Measurements from ENCODE around the gene TFCP2.

Gene TFCP2

DNA sequence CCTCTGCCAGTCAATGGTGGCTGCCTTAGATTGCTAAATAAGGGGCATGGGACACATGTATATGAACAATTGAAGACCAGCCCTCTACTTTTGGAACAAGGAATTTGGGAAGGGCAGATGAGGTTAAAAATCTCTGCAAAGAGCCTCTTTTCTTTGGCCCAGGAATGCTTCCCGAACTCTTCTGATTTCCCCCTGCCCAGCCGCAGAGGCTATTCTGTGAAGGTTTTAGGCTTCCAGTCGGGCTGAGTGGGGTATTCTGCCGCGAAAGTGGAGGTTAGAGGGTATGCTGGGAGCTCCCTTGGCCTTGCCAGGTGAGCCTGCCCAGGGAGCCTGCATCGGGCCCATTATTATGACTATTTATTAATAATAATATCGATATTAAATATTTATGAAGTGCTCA lies 43.7 kb upstream of the TFCP2 start:
- H3K4ac ChIP-seq (ENCODE audit: low read length) = no peak overlapping the region
- peaks cover 8 to 9% of the 10 kb centered on the region in 2 donors for H3K4me1 ChIP-seq (ENCODE audit: control insufficient read depth in 2 of 2, insufficient read depth in 1 of 2, low read depth in 1 of 2, low read length in 2 of 2)
- no peak overlapping the region for H4K8ac ChIP-seq (ENCODE audit: low read depth, low read length)
- H3K4me3 ChIP-seq (ENCODE audit: low read length in 2 of 2) = peak overlapping the region in 1 of 2 donors; percentile 57
- H3K9ac ChIP-seq (ENCODE audit: low read depth, low read length, poor library complexity) = no peak overlapping the region
- no CpG with 5 or more reads among the region's 7 CpGs for WGBS, 2 donors (ENCODE audit: extremely low coverage in 2 of 2, insufficient read length in 2 of 2, insufficient replicate concordance in 1 of 2)
- no peak overlapping the region for H2BK15ac ChIP-seq (ENCODE audit: low read length)
- H2AFZ ChIP-seq (ENCODE audit: low read length) = peak overlapping the region; percentile 96
- no peak for DNase-seq (ENCODE audit: low spot score)
- H3K27ac ChIP-seq (replicated peaks; ENCODE audit: low read length) = no peak overlapping the region
- no peaks in the 10 kb centered on the region for H3K36me3 ChIP-seq (replicated peaks in 1 of 2; ENCODE audit: control insufficient read depth in 2 of 2, insufficient read depth in 2 of 2, low read length in 2 of 2)
- no peak overlapping the region for H2AK5ac ChIP-seq (ENCODE audit: low read depth, low read length)
- H3K4me2 ChIP-seq (ENCODE audit: insufficient read depth, low read length, poor library complexity, severe bottlenecking) = no peak overlapping the region
- no peak overlapping the region for H3K18ac ChIP-seq (ENCODE audit: low read length)
- no peak overlapping the region for H2BK12ac ChIP-seq (ENCODE audit: low read length)
- H2BK5ac ChIP-seq (ENCODE audit: low read length) = no peak overlapping the region
- H3K79me1 ChIP-seq (ENCODE audit: low read depth, low read length) = no peaks in the 10 kb centered on the region
- H3K14ac ChIP-seq (ENCODE audit: low read length) = no peak overlapping the region
- H3K27me3 ChIP-seq (ENCODE audit: control insufficient read depth in 3 of 3, insufficient read depth in 3 of 3, low read depth in 1 of 3, low read length in 3 of 3) = peaks cover 0 to 7% (median 0%) of the 10 kb centered on the region in 3 experiments
- H2BK120ac ChIP-seq (ENCODE audit: low read depth, low read length) = no peak overlapping the region
- H4K91ac ChIP-seq (ENCODE audit: low read depth, low read length, poor library complexity) = no peak overlapping the region
- no peaks in the 10 kb centered on the region for H3K9me3 ChIP-seq (replicated peaks in 1 of 2; ENCODE audit: control insufficient read depth in 2 of 2, insufficient read depth in 1 of 2, low read depth in 1 of 2, low read length in 2 of 2)
- no peak overlapping the region for H3K23ac ChIP-seq (ENCODE audit: low read depth, low read length, poor library complexity)

DNA sequence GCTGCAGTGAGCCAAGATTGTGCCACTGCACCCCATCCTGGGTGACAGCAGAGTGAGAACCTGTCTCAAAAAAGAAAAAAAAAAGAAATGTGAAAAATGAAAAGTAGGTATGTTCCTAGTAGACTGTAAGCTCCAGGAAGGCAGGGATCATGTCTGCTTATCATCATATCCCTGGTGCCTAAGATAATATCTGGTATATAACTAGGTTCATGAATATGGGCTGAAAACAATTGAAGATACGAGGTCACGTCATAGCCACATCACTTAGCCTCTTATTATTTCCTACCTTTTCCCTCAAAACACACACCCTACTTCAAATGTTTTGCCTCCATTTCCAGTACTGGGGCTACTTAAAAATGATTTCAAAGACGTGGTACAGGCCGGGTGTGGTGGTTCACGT lies 42.0 kb upstream of the TFCP2 start:
- Histone ChIP-seq H2BK120ac (ENCODE audit: low read depth, low read length) (no peak overlapping the region), H3K23ac (ENCODE audit: low read depth, low read length, poor library complexity) (no peak overlapping the region), H3K27ac (replicated peaks; ENCODE audit: low read length) (no peak overlapping the region), H2BK15ac (ENCODE audit: low read length) (no peak overlapping the region), H3K14ac (ENCODE audit: low read length) (no peak overlapping the region), H3K9ac (ENCODE audit: low read depth, low read length, poor library complexity) (no peak overlapping the region), H2BK5ac (ENCODE audit: low read length) (no peak overlapping the region), H2AFZ (ENCODE audit: low read length) (no peak overlapping the region), H4K8ac (ENCODE audit: low read depth, low read length) (no peak overlapping the region), H2BK12ac (ENCODE audit: low read length) (no peak overlapping the region), H3K4me2 (ENCODE audit: insufficient read depth, low read length, poor library complexity, severe bottlenecking) (no peak overlapping the region), H4K91ac (ENCODE audit: low read depth, low read length, poor library complexity) (no peak overlapping the region), H3K18ac (ENCODE audit: low read length) (no peak overlapping the region), H3K9me3 (replicated peaks in 1 of 2; ENCODE audit: control insufficient read depth in 2 of 2, insufficient read depth in 1 of 2, low read depth in 1 of 2, low read length in 2 of 2) (no peaks in the 10 kb centered on the region), H3K36me3 (replicated peaks in 1 of 2; ENCODE audit: control insufficient read depth in 2 of 2, insufficient read depth in 2 of 2, low read length in 2 of 2) (no peaks in the 10 kb centered on the region), H3K79me1 (ENCODE audit: low read depth, low read length) (no peaks in the 10 kb centered on the region), H3K27me3 (ENCODE audit: control insufficient read depth in 3 of 3, insufficient read depth in 3 of 3, low read depth in 1 of 3, low read length in 3 of 3) (peaks cover 0 to 7% (median 0%) of the 10 kb centered on the region in 3 experiments), H3K4ac (ENCODE audit: low read length) (no peak overlapping the region), H2AK5ac (ENCODE audit: low read depth, low read length) (no peak overlapping the region), H3K4me1 (ENCODE audit: control insufficient read depth in 2 of 2, insufficient read depth in 1 of 2, low read depth in 1 of 2, low read length in 2 of 2) (peaks cover 8 to 9% of the 10 kb centered on the region in 2 donors), H3K4me3 (ENCODE audit: low read length in 2 of 2) (no peak overlapping the region)
- no CpG with 5 or more reads among the region's 5 CpGs for WGBS, 2 donors (ENCODE audit: extremely low coverage in 2 of 2, insufficient read length in 2 of 2, insufficient replicate concordance in 1 of 2)
- no peak for DNase-seq (ENCODE audit: low spot score)

DNA sequence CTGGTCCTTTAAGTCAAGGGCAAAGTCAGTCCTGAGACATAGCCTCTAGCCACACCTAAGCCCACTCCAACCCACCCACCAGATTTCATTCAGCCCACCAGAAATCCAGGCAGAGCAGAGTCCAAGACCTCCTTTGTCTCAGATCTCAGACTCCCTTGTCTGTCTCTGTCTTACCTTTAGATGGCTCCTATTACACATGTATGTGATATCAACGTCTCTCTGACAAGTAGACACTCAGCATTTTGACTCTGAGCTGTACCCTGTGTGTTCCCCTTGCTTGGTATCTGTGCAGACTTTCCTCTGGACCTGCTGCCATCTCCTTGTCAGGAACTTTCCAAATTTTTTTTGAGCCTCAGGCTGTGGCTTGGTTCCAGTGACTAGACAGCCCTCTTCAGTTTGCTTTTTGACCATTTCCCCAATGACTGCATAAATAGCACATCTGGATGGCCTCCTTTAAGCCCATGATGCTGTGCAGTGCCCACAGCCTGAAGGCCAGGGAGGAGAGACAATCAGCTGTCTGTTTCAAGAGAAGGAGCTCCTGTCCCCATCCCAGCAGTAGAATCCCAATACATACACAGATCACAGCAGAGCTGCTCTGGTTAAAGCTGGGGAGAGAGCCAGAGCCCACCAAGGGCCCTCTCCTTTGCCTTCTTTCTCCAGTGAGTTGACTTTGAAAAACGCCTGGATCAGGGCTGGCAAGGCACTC lies 37.9 kb upstream of the TFCP2 start:
- Histone ChIP-seq H2BK12ac (ENCODE audit: low read length) (no peak overlapping the region), H3K36me3 (replicated peaks in 1 of 2; ENCODE audit: control insufficient read depth in 2 of 2, insufficient read depth in 2 of 2, low read length in 2 of 2) (no peaks in the 10 kb centered on the region), H3K4me1 (ENCODE audit: control insufficient read depth in 2 of 2, insufficient read depth in 1 of 2, low read depth in 1 of 2, low read length in 2 of 2) (no peaks in the 10 kb centered on the region), H3K27me3 (ENCODE audit: control insufficient read depth in 3 of 3, insufficient read depth in 3 of 3, low read depth in 1 of 3, low read length in 3 of 3) (no peaks in the 10 kb centered on the region), H4K91ac (ENCODE audit: low read depth, low read length, poor library complexity) (no peak overlapping the region), H3K27ac (replicated peaks; ENCODE audit: low read length) (no peak overlapping the region), H2AFZ (ENCODE audit: low read length) (no peak overlapping the region), H3K18ac (ENCODE audit: low read length) (no peak overlapping the region), H2BK120ac (ENCODE audit: low read depth, low read length) (no peak overlapping the region), H3K4ac (ENCODE audit: low read length) (no peak overlapping the region), H3K4me2 (ENCODE audit: insufficient read depth, low read length, poor library complexity, severe bottlenecking) (no peak overlapping the region), H3K79me1 (ENCODE audit: low read depth, low read length) (no peaks in the 10 kb centered on the region), H2BK15ac (ENCODE audit: low read length) (no peak overlapping the region), H4K8ac (ENCODE audit: low read depth, low read length) (no peak overlapping the region), H2BK5ac (ENCODE audit: low read length) (no peak overlapping the region), H3K23ac (ENCODE audit: low read depth, low read length, poor library complexity) (no peak overlapping the region), H2AK5ac (ENCODE audit: low read depth, low read length) (no peak overlapping the region), H3K9ac (ENCODE audit: low read depth, low read length, poor library complexity) (no peak overlapping the region), H3K4me3 (ENCODE audit: low read length in 2 of 2) (no peak overlapping the region), H3K9me3 (replicated peaks in 1 of 2; ENCODE audit: control insufficient read depth in 2 of 2, insufficient read depth in 1 of 2, low read depth in 1 of 2, low read length in 2 of 2) (no peaks in the 10 kb centered on the region), H3K14ac (ENCODE audit: low read length) (peak overlapping the region; percentile 63)
- DNase-seq (ENCODE audit: low spot score) = no peak
- WGBS, 2 donors (ENCODE audit: extremely low coverage in 2 of 2, insufficient read length in 2 of 2, insufficient replicate concordance in 1 of 2) = no CpG with 5 or more reads among the region's 2 CpGs

DNA sequence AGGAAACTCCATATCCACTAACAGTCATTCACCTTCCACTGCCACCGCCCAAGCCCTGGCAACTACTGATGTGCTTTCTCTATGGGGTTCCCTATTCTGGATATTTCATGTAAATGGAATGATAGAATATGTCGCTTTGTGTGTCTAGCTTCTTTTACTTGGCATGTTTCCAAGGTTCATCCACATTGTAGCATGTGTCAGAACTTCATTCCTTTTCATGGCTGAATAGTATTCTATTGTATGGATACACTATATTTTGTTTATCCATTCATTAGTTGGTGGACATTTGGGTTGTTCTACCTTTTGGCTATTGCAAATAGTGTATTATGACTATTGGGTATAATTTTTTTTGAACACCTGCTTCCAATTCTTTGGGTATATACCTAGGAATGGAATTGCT lies 36.3 kb upstream of the TFCP2 start:
- no peak overlapping the region for H3K4me2 ChIP-seq (ENCODE audit: insufficient read depth, low read length, poor library complexity, severe bottlenecking)
- no peaks in the 10 kb centered on the region for H3K79me1 ChIP-seq (ENCODE audit: low read depth, low read length)
- H4K8ac ChIP-seq (ENCODE audit: low read depth, low read length) = no peak overlapping the region
- H2BK15ac ChIP-seq (ENCODE audit: low read length) = no peak overlapping the region
- no peaks in the 10 kb centered on the region for H3K4me1 ChIP-seq (ENCODE audit: control insufficient read depth in 2 of 2, insufficient read depth in 1 of 2, low read depth in 1 of 2, low read length in 2 of 2)
- H2BK12ac ChIP-seq (ENCODE audit: low read length) = no peak overlapping the region
- no peak overlapping the region for H2AK5ac ChIP-seq (ENCODE audit: low read depth, low read length)
- DNase-seq (ENCODE audit: low spot score) = no peak
- no peak overlapping the region for H2BK5ac ChIP-seq (ENCODE audit: low read length)
- no peaks in the 10 kb centered on the region for H3K36me3 ChIP-seq (replicated peaks in 1 of 2; ENCODE audit: control insufficient read depth in 2 of 2, insufficient read depth in 2 of 2, low read length in 2 of 2)
- no peak overlapping the region for H2BK120ac ChIP-seq (ENCODE audit: low read depth, low read length)
- no peak overlapping the region for H3K27ac ChIP-seq (replicated peaks; ENCODE audit: low read length)
- no peaks in the 10 kb centered on the region for H3K9me3 ChIP-seq (replicated peaks in 1 of 2; ENCODE audit: control insufficient read depth in 2 of 2, insufficient read depth in 1 of 2, low read depth in 1 of 2, low read length in 2 of 2)
- no CpG with 5 or more reads among the region's 2 CpGs for WGBS, 2 donors (ENCODE audit: extremely low coverage in 2 of 2, insufficient read length in 2 of 2, insufficient replicate concordance in 1 of 2)
- H4K91ac ChIP-seq (ENCODE audit: low read depth, low read length, poor library complexity) = no peak overlapping the region
- H3K18ac ChIP-seq (ENCODE audit: low read length) = no peak overlapping the region
- H2AFZ ChIP-seq (ENCODE audit: low read length) = no peak overlapping the region
- no peaks in the 10 kb centered on the region for H3K27me3 ChIP-seq (ENCODE audit: control insufficient read depth in 3 of 3, insufficient read depth in 3 of 3, low read depth in 1 of 3, low read length in 3 of 3)
- no peak overlapping the region for H3K4me3 ChIP-seq (ENCODE audit: low read length in 2 of 2)
- no peak overlapping the region for H3K14ac ChIP-seq (ENCODE audit: low read length)
- no peak overlapping the region for H3K23ac ChIP-seq (ENCODE audit: low read depth, low read length, poor library complexity)
- H3K4ac ChIP-seq (ENCODE audit: low read length) = no peak overlapping the region
- no peak overlapping the region for H3K9ac ChIP-seq (ENCODE audit: low read depth, low read length, poor library complexity)

Measured in neuronal stem cell (in vitro differentiated cells).